Osteoblast (primary cell): ENCODE data around the gene CA4. TPM values are rescaled to one million over a fixed set of nuclear protein-coding genes. Genes with fewer than 3 reads are reported as not detected.
"Not testable (repeated sequence)": the region's sequence is repeated elsewhere in the genome, so short reads cannot be mapped to it uniquely, and the experiment has no call there.

ENCODE experiments used
- DNase-seq: peaks from one replicate; pipeline ENCODE4 v3.0.0; 2011; ENCODE audit warnings: low spot score, mixed read lengths; ENCODE audit not compliant: insufficient read length; ENCODE audit errors: missing footprints
- H2AFZ ChIP-seq: 2 replicates; pipeline ENCODE4 v1.6.0; 2011; ENCODE audit warnings: mild to moderate bottlenecking, low read length
- H3K27ac ChIP-seq: 2 replicates; pipeline ENCODE4 v1.5.1; 2011; ENCODE audit warnings: mild to moderate bottlenecking, low read depth, low read length, moderate library complexity
- H3K27me3 ChIP-seq: 2 replicates; pipeline ENCODE4 v1.6.0; 2012; ENCODE audit warnings: mild to moderate bottlenecking, control low read depth, inconsistent platforms, low read length, moderate library complexity; ENCODE audit not compliant: insufficient read depth
- H3K36me3 ChIP-seq: 2 replicates; pipeline ENCODE4 v1.5.1; 2011; ENCODE audit warnings: mild to moderate bottlenecking, low read length, control low read depth, moderate library complexity; ENCODE audit not compliant: insufficient read depth
- H3K4me1 ChIP-seq: 2 replicates; pipeline ENCODE4 v1.5.1; 2011; ENCODE audit warnings: mild to moderate bottlenecking, low read length, control low read depth, moderate library complexity; ENCODE audit not compliant: insufficient read depth
- H3K4me2 ChIP-seq: 2 replicates; pipeline ENCODE4 v1.6.0; 2011; ENCODE audit warnings: mild to moderate bottlenecking, low read length; ENCODE audit not compliant: insufficient read depth
- H3K4me3 ChIP-seq: fragments of 200-600 bp; sonication (generic); 3 replicates; pipeline ENCODE4 v1.5.1; 2012; ENCODE audit warnings: mild to moderate bottlenecking, low read length, inconsistent platforms; ENCODE audit not compliant: insufficient read depth
- H3K79me2 ChIP-seq: 2 replicates; pipeline ENCODE4 v1.6.0; 2012; ENCODE audit warnings: mild to moderate bottlenecking, low read length, control low read depth, inconsistent platforms; ENCODE audit not compliant: insufficient read depth
- H3K9me3 ChIP-seq: 2 replicates; pipeline ENCODE4 v1.5.1; 2011; ENCODE audit warnings: low read depth, low read length, control low read depth
- H4K20me1 ChIP-seq: 2 replicates; pipeline ENCODE4 v1.6.0; 2012; ENCODE audit warnings: mild to moderate bottlenecking, low read length, control low read depth; ENCODE audit not compliant: insufficient read depth
- CTCF ChIP-seq: IDR thresholded peaks from 2 replicates; pipeline ENCODE4 v1.5.1; 2011; ENCODE audit warnings: mild to moderate bottlenecking, low read depth, low read length, moderate library complexity; ENCODE audit errors: extremely low read depth
- total RNA-seq: library from RNA; depleted of rRNA; stranded (reverse); fragments of >200 nt; gene quantifications from 2 replicates; pipeline ENCODE4 v1.2.3, GENCODE V29; 2012

Gene CA4
- not detected in 2 replicates for total RNA-seq

GRCh38 chr17:60149691-60150582 lies at the start of gene CA4:
TSS of gene CA4 (plus strand) at chr17:60149973. CDS start at chr17:60150035, 62 bp downstream.
- Histone ChIP-seq H3K4me1 (peaks cover 11% of the 10 kb centered on the region), H2AFZ (no peak within 1 kb of the TSS), H3K9me3 (no peaks in the 10 kb centered on the region), H3K27ac (no peak within 1 kb of the TSS), H3K4me3 (no peak within 1 kb of the TSS), H3K79me2 (no peaks in the 10 kb centered on the region), H3K36me3 (no peaks in the 10 kb centered on the region), H3K27me3 (peaks cover 83% of the 10 kb centered on the region), H3K4me2 (no peak within 1 kb of the TSS), H4K20me1 (peaks cover 3% of the 10 kb centered on the region)
- DNase-seq, result no peak
- TF ChIP-seq CTCF, result no peak

- DNase-seq, H3K36me3 ChIP-seq, H3K9me3 ChIP-seq, H4K20me1 ChIP-seq, H3K4me3 ChIP-seq, H2AFZ ChIP-seq, H3K79me2 ChIP-seq, H3K27me3 ChIP-seq, H3K4me2 ChIP-seq: not testable (repeated sequence)
- H3K27ac ChIP-seq, result peak overlapping the region; percentile 60
- H3K4me1 ChIP-seq, result peaks cover 23% of the 10 kb centered on the region
These were observed 49.2 kb upstream of the CA4 start for GRCh38 chr17:60100577-60100976.

GRCh38 chr17:60102015-60102631 lies 47.6 kb upstream of the CA4 start:
- Histone ChIP-seq H3K4me2 (peak overlapping the region; percentile 53), H3K4me1 (peaks cover 36% of the 10 kb centered on the region), H3K27ac (peak overlapping the region; percentile 58), H3K4me3 (peak overlapping the region; percentile 55)
- H4K20me1 ChIP-seq, H3K36me3 ChIP-seq, H3K27me3 ChIP-seq, H2AFZ ChIP-seq, DNase-seq, H3K79me2 ChIP-seq, H3K9me3 ChIP-seq: not testable (repeated sequence)

GRCh38 chr17:60102632-60103096 lies 47.1 kb upstream of the CA4 start:
- peak overlapping the region; percentile 58 for H3K27ac ChIP-seq
- H2AFZ ChIP-seq, result peak overlapping the region; percentile 62
- peaks cover 39% of the 10 kb centered on the region for H3K4me1 ChIP-seq

More at GRCh38 chr17:60102632-60103096, 47.1 kb upstream of the CA4 start:
- no peaks in the 10 kb centered on the region for H3K27me3 ChIP-seq
- H3K4me2 ChIP-seq, result peak overlapping the region; percentile 53
- H3K9me3 ChIP-seq, result no peaks in the 10 kb centered on the region
- no peaks in the 10 kb centered on the region for H3K36me3 ChIP-seq
- no peaks in the 10 kb centered on the region for H4K20me1 ChIP-seq
- TF ChIP-seq CTCF, result no peak
- no peaks in the 10 kb centered on the region for H3K79me2 ChIP-seq
- H3K4me3 ChIP-seq, result peak overlapping the region; percentile 55
- DNase-seq, result peak; percentile 85
